HG03060 (cell line): ENCODE results near the gene CAMK2A.

Source experiments
- ATAC-seq: cut with Tn5 transposase; IDR thresholded peaks from one replicate; pipeline ENCODE4 v1.9.1; 2021; ENCODE audit warnings: low read depth, moderate number of reproducible peaks; ENCODE audit not compliant: unreplicated experiment

Gene CAMK2A

GRCh38 chr5:150317048-150318003 lies 27.8 kb upstream of the CAMK2A start:
- no peak for ATAC-seq

GRCh38 chr5:150316320-150316719 lies 26.7 kb upstream of the CAMK2A start:
- ATAC-seq: no peak

GRCh38 chr5:150315245-150315644 lies 25.7 kb upstream of the CAMK2A start:
- no peak for ATAC-seq

GRCh38 chr5:150313921-150314716 lies 24.5 kb upstream of the CAMK2A start:
- no peak for ATAC-seq

- no peak for ATAC-seq
Measured at GRCh38 chr5:150313501-150313900, 23.9 kb upstream of the CAMK2A start.

GRCh38 chr5:150312518-150312917 lies 22.9 kb upstream of the CAMK2A start:
- no peak for ATAC-seq

GRCh38 chr5:150311015-150311692 lies 21.6 kb upstream of the CAMK2A start:
- no peak for ATAC-seq

- no peak for ATAC-seq
Measured at GRCh38 chr5:150310246-150310645, 20.7 kb upstream of the CAMK2A start.

GRCh38 chr5:150309886-150310239 lies 20.3 kb upstream of the CAMK2A start:
- no peak for ATAC-seq

- no peak for ATAC-seq
Measured at GRCh38 chr5:150309101-150309885, 19.7 kb upstream of the CAMK2A start.

- no peak for ATAC-seq
Measured at GRCh38 chr5:150307617-150308426, 18.2 kb upstream of the CAMK2A start.

GRCh38 chr5:150306775-150307174 lies 17.2 kb upstream of the CAMK2A start:
- no peak for ATAC-seq

GRCh38 chr5:150305557-150305956 lies 16.0 kb upstream of the CAMK2A start:
- ATAC-seq: no peak

GRCh38 chr5:150305095-150305494 lies 15.5 kb upstream of the CAMK2A start:
- ATAC-seq: no peak

GRCh38 chr5:150304481-150305081 lies 15.0 kb upstream of the CAMK2A start:
- ATAC-seq: no peak

- ATAC-seq: no peak
Measured at GRCh38 chr5:150303660-150304386, 14.2 kb upstream of the CAMK2A start.

GRCh38 chr5:150303070-150303615 lies 13.6 kb upstream of the CAMK2A start:
- ATAC-seq: no peak
